HG02571 (cell line): ENCODE data around the gene TMEFF2.

Experiments
- ATAC-seq: cut with Tn5 transposase; IDR thresholded peaks from one replicate; pipeline ENCODE4 v1.9.1; 2021; ENCODE audit warnings: mild to moderate bottlenecking, moderate library complexity; ENCODE audit not compliant: unreplicated experiment

TMEFF2 gene

GRCh38 chr2:192184349-192184748 is 10.4 kb downstream of the TMEFF2 start:
- no peak for ATAC-seq

GRCh38 chr2:192183296-192183695 is 11.4 kb downstream of the TMEFF2 start:
- ATAC-seq: no peak

- ATAC-seq: no peak
These were observed 27.8 kb downstream of the TMEFF2 start for GRCh38 chr2:192166946-192167345.

GRCh38 chr2:192165842-192166241 is 28.9 kb downstream of the TMEFF2 start:
- ATAC-seq: no peak

GRCh38 chr2:192162392-192163042 is 32.2 kb downstream of the TMEFF2 start:
- ATAC-seq: peak; percentile 63

- ATAC-seq: no peak
These were observed 33.0 kb downstream of the TMEFF2 start for GRCh38 chr2:192161656-192162290.

GRCh38 chr2:192159736-192160135 is 35.0 kb downstream of the TMEFF2 start:
- ATAC-seq: no peak

- ATAC-seq: no peak
These were observed 35.5 kb downstream of the TMEFF2 start for GRCh38 chr2:192159208-192159607.

GRCh38 chr2:192157776-192158175 is 37.0 kb downstream of the TMEFF2 start:
- no peak for ATAC-seq

GRCh38 chr2:192155511-192156118 is 39.1 kb downstream of the TMEFF2 start:
- no peak for ATAC-seq

GRCh38 chr2:192153561-192153960 is 41.2 kb downstream of the TMEFF2 start:
- no peak for ATAC-seq

- ATAC-seq: no peak
These were observed 42.9 kb downstream of the TMEFF2 start for GRCh38 chr2:192151853-192152252.

- no peak for ATAC-seq
These were observed 44.6 kb downstream of the TMEFF2 start for GRCh38 chr2:192150166-192150565.

GRCh38 chr2:192148620-192149321 is 46.0 kb downstream of the TMEFF2 start:
- no peak for ATAC-seq

- no peak for ATAC-seq
These were observed 46.5 kb downstream of the TMEFF2 start for GRCh38 chr2:192148241-192148619.

- no peak for ATAC-seq
These were observed 48.4 kb downstream of the TMEFF2 start for GRCh38 chr2:192146069-192147015.

- no peak for ATAC-seq
These were observed 49.2 kb downstream of the TMEFF2 start for GRCh38 chr2:192145496-192145895.

- ATAC-seq: no peak
These were observed 54.4 kb downstream of the TMEFF2 start for GRCh38 chr2:192140236-192140839.

GRCh38 chr2:192139813-192140212 is 54.9 kb downstream of the TMEFF2 start:
- no peak for ATAC-seq

GRCh38 chr2:192137451-192137850 is 57.3 kb downstream of the TMEFF2 start:
- no peak for ATAC-seq
